HG02763 (cell line): ENCODE results near the gene LIN28B.
"Not testable (repeated sequence)": the region's sequence is repeated elsewhere in the genome, so short reads cannot be mapped to it uniquely, and the experiment has no call there.

Experiments
- ATAC-seq: cut with Tn5 transposase; IDR thresholded peaks from one replicate; pipeline ENCODE4 v1.9.1; 2021; ENCODE audit warnings: mild to moderate bottlenecking, moderate library complexity; ENCODE audit not compliant: unreplicated experiment

LIN28B gene

GRCh38 chr6:104955927-104956730 is 778 bp upstream of the LIN28B start:
- ATAC-seq: no peak

GRCh38 chr6:104957301-104958177 is 632 bp downstream of the LIN28B start:
- ATAC-seq: no peak

- no peak for ATAC-seq
Observed at GRCh38 chr6:104958178-104959025, 1.5 kb downstream of the LIN28B start.

DNA sequence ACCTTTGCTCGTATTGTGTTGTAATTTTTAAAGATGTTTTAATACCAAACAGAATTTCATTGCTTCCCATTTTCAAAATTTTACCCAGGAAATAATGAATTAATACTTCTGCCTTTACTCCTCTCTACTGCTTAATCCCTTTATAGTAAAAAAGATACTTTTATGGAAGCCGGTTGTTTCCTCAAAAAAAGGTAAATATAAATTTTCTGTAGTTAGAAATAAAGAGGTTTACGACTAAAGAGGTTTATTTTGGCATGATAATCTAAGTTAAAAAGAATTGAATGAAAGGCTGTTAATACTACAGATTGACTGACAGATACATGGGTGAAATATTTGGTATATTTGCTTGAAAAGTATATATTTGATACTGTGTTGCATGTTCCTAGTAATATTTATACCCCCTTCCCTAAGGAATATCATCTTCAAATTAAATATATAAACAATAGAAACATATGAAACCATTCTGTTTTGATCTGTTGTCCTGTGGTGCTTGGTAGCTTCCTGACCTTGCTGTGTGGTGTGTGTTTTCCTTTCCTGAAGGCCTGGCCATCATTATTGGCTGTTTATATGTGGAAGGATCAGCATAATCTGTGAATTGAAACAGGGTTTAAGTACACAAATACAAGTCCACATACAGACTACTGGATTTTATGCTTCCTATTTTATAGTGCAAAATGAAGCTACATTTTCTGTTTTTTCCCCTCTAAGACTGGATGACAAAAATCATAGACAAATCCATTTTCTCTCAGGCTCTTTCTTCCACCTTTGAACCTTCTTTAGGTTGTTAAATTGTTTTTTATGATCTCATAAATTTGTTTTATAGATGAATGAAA is 2.3 kb downstream of the LIN28B start:
- ATAC-seq: no peak

DNA sequence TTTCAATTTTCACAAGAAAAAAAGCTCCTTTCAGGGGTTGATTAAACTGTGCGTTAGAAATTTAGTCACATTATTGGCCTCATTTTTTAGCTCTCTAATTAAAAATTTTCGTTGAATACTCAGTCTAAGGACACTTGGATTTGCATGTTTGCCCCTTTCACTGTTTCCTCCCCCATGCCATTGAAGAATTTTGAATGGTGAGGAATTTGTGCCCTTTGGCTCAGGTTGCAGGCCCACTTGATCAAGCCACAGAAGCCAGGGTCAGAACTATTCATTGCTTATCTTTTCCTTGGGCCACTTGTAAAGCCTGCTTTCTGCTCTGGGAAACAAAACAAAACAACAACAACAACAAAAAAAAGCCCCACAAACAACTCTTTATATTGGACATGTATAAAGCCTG is 12.2 kb downstream of the LIN28B start:
- ATAC-seq: no peak

- ATAC-seq: no peak
Observed at GRCh38 chr6:104969785-104970581, 13.1 kb downstream of the LIN28B start.

- ATAC-seq: no peak
Observed at GRCh38 chr6:104973404-104973803, 16.5 kb downstream of the LIN28B start.

- no peak for ATAC-seq
Observed at GRCh38 chr6:104983296-104983695, 26.4 kb downstream of the LIN28B start.

DNA sequence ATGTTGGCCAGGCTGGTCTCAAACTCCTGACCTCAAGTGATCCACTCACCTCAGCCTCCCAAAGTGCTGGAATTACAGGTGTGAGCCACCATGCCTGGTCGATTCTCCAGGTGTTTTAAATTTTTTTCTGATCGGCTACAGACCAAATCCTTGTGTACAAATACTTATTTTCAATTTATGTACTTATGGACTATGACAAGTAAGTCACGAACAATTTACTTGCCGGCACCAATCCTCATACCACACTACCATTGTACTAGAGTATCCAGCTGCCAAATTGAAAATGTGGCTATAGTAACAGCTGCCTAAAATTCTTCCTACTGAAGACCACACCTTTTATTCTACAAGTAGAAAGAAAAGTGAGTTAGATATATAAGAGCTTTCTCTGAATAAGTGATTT is 26.9 kb downstream of the LIN28B start:
- no peak for ATAC-seq

GRCh38 chr6:104984831-104985230 is 27.9 kb downstream of the LIN28B start:
- no peak for ATAC-seq

DNA sequence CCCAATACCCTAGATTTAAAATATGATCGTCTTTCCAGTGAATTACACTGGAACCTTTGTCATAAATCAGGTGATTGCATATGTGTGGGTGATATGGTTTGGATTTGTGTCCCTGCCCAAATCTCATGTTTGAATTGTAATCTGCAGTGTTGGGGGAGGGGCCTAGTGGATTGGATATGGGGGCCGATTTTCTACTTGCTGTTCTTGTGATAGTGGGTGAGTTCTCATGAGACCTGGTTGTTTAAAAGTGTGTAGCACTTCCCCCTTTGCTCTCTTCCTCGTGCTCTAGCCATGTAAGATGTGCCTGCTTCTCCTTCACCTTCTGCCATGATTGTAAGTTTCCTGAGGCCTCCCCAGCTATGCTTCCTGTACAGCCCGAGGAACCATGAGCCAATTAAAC is 29.0 kb downstream of the LIN28B start:
- ATAC-seq: not testable (repeated sequence)

- ATAC-seq: no peak
Observed at GRCh38 chr6:104986625-104987024, 29.7 kb downstream of the LIN28B start.

GRCh38 chr6:104987218-104987617 is 30.3 kb downstream of the LIN28B start:
- no peak for ATAC-seq

- ATAC-seq: no peak
Observed at GRCh38 chr6:104990085-104990484, 33.2 kb downstream of the LIN28B start.

GRCh38 chr6:104991062-104991461 is 34.2 kb downstream of the LIN28B start:
- not testable (repeated sequence) for ATAC-seq

- not testable (repeated sequence) for ATAC-seq
Observed at GRCh38 chr6:104993576-104993975, 36.7 kb downstream of the LIN28B start.

DNA sequence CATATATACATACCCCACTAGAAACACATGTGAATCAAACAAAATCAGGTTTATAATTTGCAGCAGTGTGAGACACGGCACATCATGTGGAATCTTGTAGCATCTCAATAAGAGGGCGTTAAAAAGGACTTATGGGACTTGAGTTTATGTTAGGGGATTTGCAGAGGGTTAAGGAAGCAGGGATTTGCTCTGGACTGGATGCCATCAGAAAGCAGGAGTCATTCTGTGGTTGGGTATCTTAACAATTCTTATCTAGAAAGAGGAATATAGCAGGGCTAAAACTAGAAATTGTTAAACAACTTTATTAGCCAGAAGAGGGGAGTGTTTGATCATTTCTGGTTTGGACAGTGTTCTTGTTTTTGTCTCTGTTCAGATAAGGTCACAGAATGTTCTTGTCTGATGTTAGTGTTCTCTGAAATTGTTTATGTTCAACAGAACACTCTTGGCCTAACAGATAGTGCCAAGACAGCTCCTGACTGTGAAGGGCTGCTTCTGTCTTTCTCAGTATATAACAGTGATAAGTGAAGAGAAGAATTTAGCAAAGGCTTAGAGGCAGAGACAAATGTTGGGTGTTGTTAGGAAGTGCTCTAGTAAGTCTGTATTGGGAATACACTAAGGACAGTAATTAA is 39.2 kb downstream of the LIN28B start:
- no peak for ATAC-seq

DNA sequence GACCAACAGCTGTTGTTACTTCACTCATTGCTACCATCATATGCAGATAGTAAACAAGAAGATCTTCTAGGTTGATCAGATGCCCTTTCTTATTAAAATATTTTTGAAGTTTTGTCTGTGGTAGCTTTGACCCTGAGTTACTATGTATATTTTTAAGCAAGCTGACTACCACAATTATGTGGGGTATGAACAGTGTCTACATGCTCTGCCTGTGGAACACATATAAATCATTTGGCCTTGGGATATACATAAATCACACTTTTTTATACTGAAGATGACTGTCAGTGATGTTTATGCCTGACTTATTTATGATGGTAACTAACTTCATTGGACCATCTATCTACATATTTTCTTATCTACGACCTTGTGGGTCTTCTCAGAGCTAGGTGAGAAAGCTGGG is 44.2 kb downstream of the LIN28B start:
- ATAC-seq: no peak

DNA sequence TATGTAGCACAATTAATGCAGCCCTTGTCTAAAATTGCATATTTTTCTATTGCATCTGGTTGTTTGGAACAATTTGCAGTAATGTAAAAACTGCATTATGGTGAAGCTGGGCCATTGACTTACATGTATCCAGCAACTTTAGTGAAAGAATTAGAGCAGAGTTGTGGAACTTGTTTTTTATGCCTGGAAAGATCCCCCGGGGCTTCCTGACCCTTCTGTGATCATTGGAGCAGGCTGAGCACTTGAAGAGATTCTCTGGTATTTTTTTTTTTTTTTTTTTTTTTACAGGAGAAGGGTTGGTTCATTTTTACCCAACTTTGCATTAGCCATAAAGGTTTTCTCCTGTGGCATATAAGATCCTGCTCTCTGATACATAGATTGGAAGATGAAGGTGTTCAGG is 45.0 kb downstream of the LIN28B start:
- ATAC-seq: no peak
